ENCODE measurements around the gene CTDSPL2. TPM values are rescaled to one million over a fixed set of nuclear protein-coding genes. Genes with fewer than 3 reads are reported as not detected.
"Not testable (repeated sequence)": the region's sequence is repeated elsewhere in the genome, so short reads cannot be mapped to it uniquely, and the experiment has no call there.

Gene CTDSPL2
- total RNA-seq, 2 donors from 2014 or later, result 32.1 to 33.9 TPM

DNA sequence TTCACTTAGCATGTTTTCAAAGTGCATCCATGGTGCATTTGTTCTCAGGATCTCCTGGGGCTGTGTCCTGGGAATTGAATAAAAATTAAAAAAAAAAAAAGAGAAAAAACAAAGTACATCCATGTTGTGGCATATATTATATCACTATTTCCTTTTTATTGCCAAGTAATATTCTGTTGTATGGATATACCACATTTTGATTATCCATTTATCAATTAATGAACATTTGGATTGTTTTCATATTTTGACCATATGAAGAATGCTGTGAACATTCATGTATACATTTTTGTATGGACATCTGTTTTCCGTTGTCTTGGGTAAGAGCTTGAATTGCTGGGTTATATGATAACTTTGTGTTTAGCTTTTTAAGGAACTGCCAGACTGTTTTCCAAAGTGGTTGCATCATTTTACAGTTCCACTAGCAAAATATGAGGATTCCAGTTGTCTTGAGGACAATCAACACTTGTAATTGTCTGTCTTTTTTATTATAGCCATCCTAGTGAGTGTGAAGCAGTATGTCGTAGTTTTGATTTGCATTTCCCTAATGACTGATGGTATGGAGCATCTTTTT, 44.5 kb downstream of the CTDSPL2 start:
- intact Hi-C loops (cut with DNase I), result no loop called here
- no peak for DNase-seq (ENCODE audit: low spot score)

DNA sequence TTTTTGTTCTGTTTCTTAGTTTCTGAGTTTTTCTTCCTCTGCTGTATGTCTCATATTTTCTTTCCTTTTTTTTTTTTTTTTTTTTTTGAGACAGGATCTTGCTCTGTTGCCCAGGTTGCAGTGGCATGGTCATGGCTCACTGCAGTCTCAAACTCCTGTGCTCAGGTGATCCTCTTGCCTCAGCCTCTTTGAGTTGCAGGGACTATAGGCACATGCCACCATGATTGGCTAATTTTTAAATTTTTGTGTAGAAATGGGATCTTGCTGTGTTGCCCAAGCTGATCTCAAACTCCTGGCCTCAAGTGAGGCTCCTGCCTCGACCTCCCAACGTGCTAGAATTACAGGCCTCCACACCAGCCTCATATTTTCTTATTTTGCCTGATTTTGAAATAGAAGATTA, 51.9 kb downstream of the CTDSPL2 start:
- DNase-seq (ENCODE audit: low spot score), result no peak
- intact Hi-C loops (cut with DNase I), result no loop called here

DNA sequence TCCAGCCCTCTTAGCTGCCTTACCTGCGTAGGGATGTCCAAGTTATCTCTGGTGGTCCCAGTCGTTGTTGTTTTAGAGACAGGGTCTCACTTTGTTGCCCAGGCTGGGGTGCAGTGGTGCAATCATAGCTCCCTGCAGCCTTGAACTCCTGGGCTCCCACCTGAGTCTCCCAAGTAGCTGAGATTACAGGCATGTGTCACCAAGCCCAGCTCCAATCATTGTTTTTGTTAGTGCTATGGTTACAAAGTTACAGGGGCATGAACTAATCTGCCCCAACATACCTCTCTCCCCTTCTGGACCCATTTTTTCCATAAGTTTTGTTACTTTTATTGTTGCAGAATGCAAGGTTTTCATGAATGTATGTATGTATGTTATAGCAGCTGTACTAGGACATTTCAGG, 54.7 kb downstream of the CTDSPL2 start:
- no peak for DNase-seq (ENCODE audit: low spot score)
- intact Hi-C loops (cut with DNase I), result no loop called here

DNA sequence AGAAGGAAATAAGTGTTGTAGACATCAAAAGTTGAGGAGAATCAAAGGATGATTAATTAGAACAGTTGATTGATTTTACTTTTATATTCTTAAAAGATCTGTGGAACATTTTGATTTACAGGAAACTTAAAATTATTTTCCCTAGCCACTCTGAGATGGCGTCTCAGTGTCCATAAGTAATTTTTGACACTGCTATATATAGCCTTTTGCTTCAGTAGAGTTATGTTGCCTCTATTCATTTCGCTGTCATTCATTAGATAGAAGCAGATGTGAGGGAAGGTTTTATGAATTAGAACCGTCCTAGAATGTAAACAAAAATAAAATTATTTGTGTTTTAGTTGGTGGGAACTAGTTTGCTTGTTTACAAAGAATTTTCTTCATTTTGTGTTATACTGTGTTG, 58.5 kb downstream of the CTDSPL2 start:
- no peak for DNase-seq (ENCODE audit: low spot score)

DNA sequence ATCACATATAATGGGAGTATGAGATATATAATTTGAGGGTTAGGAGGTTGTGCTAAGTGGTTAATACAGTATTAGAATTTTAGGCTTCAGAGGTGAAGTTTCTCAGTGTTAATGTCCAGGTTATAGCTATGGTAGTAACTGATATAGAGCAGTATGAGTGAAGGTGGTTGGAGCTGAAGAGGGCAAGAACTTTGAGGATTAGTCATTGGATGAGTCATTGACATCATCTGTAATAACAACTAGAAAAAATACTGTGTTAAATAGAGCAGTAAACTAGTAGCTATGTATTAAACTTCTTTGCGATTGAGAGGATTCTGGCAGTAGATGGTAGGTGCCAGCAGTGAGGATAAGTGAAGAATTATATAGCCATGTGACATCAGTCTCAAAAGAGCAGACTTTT, 62.0 kb downstream of the CTDSPL2 start:
- DNase-seq (ENCODE audit: low spot score), result no peak
- intact Hi-C loops (cut with DNase I), result no loop called here

More for the DNA sequence above, 58.5 kb downstream of the CTDSPL2 start:
- intact Hi-C loops (cut with DNase I), result no loop called here

DNA sequence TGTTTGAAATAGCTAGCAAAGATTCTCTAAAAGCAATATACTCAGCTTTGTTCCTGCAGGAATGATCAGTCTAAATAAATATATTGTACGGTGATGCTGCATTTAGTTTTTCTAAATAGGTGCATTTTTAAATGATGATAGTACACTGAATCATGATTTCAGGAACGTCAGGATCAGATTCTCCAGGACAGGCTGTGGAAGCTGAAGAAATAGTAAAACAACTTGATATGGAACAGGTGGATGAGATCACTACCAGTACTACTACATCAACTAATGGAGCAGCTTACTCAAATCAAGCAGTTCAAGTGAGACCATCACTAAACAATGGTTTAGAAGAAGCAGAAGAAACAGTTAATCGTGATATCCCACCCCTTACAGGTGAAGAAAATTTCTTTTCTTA, 63.2 kb downstream of the CTDSPL2 start:
- intact Hi-C loops (cut with DNase I), result no loop called here
- no peak for DNase-seq (ENCODE audit: low spot score)

DNA sequence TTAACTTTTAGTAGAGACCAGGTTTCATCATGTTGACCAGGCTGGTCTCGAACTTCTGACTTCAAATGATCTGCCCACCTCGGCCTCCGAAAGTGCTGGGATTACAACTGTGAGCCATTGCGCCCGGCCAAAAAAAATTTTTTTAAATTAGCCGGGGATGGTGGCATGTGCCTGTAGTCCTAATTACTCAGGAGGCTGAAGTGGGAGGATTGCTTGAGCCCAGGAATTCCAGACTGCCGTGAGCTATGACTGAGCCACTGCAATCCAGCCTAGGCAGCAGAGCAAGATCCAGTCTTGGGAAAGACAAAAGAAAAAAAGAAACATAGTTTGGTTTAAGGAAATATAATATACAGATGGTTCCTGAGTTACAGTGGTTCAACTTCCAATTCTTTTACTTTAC, 64.6 kb downstream of the CTDSPL2 start:
- no peak for DNase-seq (ENCODE audit: low spot score)

DNA sequence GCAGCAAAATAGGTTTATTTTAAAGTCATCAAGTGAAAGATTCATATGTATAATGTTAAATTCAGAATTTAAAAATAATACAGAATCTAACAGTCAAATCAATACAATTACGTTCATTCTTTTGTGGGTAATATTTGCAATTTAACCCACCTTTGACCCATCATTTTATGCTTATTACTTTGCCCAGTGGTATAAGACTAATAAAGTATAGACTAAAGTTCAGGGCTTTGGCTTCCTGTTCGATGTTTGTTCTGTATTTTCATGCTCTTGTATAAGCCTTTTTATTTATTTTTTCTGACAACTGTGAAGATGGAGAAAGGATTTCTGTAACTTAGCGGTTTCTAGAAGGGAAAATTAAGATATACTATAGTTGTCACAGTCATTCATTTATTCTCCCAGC, 65.2 kb downstream of the CTDSPL2 start:
- intact Hi-C loops (cut with DNase I), result no loop called here
- no peak for DNase-seq (ENCODE audit: low spot score)

More for the DNA sequence above, 64.6 kb downstream of the CTDSPL2 start:
- intact Hi-C loops (cut with DNase I), result no loop called here

DNA sequence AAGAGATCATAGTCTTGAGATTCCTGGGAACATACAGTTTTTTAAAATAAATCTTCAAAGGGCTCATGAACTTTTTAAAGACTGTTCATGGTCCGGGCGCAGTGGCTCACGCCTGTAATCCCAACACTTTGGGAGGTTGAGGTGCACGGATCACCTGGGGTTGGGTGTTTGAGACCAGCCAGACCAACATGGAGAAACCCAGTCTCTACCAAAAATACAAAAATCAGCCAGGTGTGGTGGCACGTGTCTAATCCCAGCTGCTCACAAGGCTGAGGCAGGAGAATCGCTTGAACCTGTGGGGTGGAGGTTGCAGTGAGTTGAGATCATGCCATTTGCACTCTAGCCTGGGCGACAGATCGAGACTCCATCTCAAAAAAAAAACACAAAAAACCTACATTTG, 68.1 kb downstream of the CTDSPL2 start:
- intact Hi-C loops (cut with DNase I), result no loop called here
- DNase-seq (ENCODE audit: low spot score), result no peak

DNA sequence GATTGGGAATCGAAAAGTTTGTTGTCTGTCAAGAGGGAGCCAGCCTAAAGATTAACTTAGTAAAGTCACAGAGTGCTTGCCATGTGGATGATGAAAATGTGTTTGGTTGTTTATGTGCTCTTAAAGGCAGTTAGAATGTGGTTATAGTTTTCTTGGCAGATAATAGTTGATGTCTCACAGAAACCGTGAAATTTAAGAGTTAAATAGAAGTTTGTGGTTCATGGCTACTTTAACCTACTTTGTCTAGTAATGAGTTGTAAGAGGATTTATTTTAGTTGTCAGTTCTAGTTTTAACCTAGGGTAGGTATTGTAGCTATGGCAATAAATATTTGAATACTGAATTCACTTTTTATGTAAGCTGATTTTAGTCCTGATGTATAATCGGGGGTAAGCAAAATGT, 73.1 kb downstream of the CTDSPL2 start:
- intact Hi-C loops (cut with DNase I), result no loop called here
- no peak for DNase-seq (ENCODE audit: low spot score)

DNA sequence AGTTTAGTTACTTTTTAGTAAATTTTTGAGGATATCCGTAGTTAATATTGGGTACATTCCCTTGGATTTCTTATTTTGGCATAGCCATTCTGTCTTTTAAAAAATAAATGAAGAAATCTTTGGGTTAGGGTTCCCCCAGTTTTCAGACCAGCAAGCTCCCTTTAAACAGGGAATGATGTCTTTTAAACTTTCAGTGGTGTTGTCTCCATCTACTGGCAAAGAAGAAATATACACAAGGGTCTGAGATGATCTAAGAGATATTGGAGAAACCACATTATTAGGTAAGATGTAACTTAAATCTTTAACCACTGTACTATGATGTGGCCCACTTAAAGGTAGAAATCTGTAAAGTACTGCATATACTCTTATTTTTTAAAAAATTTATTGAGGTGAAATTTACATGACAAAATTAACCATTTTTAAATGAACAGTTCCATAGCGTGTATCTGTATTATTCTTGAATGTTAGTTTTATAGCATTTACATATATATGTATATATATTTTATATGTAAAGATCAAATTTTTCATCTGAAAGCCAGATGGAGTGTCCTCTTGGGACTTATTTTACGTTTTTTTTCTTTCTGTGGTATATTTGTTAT, 74.4 kb downstream of the CTDSPL2 start:
- DNase-seq (ENCODE audit: low spot score), result no peak
- intact Hi-C loops (cut with DNase I), result no loop called here

DNA sequence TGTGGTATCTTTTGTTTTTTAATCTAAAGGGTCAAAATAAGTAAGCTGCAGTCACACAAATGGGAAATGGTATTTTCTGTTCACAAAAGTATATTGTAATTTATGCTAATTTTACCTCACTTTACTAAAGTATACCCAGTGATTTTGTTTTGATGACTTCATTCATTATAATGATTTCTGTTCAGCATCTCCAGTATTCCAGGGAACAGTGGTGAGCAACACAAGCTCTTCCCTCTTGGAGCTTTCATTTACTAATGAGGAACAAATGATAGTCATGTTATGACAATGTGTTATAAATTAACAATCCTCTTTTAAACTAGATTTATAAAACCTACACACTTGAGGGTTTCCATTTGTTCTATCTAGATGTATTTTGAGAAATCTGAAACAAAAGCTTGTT, 89.0 kb downstream of the CTDSPL2 start:
- intact Hi-C loops (cut with DNase I), result no loop called here
- no peak for DNase-seq (ENCODE audit: low spot score)

DNA sequence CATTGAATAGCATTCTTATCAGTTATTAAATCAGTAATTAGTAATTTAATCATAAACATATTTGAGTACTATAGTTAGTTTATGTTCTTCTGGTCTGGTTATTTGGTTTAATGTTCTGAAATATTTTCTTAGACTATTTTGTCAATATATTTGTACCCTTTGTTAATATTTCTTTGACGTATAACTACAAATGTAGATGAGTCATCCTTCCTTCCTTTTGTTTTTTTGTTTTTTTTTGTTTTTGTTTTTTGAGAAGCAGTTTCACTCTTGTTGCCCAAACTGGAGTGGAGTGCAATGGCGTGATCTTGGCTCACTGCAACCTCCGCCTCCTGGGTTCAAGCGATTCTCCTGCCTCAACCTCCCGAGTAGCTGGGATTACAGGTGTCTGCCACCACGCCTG, 92.1 kb downstream of the CTDSPL2 start:
- intact Hi-C loops (cut with DNase I), result no loop called here
- DNase-seq (ENCODE audit: low spot score), result no peak

DNA sequence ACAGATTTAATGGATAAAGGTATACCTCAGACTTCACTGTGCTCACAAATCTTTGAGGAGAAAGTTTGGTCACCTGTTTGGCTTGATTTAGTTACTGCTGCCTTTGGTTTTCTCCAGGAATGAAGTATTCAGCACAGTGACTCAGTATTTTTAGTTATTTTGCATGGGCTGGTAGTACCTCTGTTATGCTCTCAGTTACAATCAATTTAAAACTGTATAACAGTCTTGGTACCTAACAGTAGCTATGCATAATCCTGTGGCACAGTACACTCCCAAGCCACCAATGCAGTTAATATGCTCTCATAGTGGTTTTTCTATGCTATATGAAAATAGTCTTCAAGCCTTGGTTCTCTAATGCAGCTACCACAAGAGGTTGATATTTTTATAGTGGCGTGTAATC, 97.6 kb downstream of the CTDSPL2 start:
- intact Hi-C loops (cut with DNase I), result no loop called here
- DNase-seq (ENCODE audit: low spot score), result no peak

DNA sequence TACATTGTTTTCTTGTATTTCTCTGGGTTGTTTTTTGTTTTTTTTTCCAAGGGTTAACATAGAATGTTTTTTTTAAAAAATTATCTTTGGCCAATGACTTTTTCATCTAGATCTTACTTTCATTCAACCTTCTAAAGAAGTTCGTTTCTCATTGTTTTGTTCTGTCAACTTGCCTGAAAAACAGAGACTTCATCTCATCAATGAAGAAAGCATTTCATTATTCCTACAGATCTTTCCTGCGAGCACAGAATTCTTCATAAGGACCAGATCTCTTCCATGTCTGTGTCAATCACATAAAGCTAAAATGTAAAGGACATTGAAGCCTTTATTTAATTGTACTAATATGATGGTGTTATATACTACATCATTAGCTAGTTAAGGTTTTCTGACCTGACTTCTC, 99.8 kb downstream of the CTDSPL2 start:
- intact Hi-C loops (cut with DNase I), result no loop called here
- no peak for DNase-seq (ENCODE audit: low spot score)

DNA sequence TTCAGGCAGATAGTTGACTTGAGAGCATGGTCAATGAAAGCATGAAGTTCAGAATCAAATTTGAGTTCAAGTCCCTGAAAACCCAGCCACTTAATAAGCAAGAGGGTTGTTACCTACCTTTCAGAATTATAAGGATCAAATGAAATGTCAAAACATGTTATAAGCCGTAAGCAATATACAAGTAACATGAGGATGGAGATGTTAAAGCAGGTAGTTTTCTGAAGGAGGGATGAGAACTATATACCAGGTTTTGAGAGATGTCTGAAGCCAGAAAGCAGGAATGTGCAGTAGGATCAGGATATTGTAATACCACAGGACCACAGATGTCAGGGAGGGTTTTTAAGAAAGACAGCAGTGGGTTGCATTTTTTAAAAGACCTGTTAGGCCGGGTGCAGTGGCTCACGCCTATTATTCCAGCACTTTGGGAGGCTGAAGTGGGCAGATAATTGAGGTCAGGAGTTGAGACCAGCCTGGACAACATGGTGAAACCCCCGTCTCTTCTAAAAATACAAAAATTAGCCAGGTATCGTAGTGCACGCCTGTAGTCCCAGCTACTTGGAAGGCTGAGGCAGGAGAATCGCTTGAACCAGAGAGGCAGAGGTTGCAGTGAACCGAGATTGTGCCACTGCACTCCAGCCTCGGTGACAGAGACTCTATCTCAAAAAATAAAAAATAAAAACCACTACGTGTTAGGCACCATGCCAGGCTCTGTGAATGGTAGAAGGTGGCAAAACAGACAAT, 102.6 kb downstream of the CTDSPL2 start:
- intact Hi-C loops (cut with DNase I), result no loop called here
- no peak for DNase-seq (ENCODE audit: low spot score)

DNA sequence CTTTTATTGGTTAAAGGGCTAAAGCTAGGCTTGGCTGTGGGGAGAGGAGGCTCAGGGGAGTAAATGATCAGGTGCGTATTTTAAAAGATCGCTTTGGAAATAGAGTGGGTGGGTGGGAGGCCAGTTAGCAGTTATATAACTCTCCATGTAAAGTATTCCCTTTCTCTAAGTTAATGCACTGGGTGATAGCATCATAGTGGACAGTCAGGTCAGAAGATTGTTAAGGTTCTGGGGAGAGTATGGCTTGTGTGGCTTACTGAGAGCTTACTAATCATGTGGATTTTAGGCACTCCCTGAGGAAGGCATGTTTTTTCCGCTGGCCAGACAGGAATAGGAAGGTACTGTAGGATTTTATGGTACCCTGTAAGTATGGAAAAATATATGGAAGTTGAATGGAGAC, 103.2 kb downstream of the CTDSPL2 start:
- intact Hi-C loops (cut with DNase I), result no loop called here
- no peak for DNase-seq (ENCODE audit: low spot score)

DNA sequence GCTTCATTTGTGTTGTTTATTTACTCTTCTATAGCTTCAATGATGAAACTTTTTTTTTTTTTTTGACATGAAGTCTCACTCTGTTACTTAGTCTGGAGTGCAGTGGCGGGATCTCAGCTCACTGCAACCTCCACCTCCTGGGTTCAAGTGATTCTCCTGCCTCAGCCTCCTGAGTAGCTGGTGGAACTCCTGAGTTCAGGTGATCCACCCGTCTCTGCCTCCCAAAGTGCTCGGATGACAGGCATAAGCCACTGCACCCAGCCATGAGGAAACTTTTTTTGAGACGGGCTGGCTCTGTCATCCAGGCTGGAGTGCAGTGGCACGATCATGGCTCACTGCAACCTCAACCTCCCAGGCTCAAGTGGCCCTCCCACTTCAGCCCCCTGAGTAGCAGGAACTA, 104.8 kb downstream of the CTDSPL2 start:
- intact Hi-C loops (cut with DNase I); DNase-seq (ENCODE audit: low spot score): not testable (repeated sequence)

DNA sequence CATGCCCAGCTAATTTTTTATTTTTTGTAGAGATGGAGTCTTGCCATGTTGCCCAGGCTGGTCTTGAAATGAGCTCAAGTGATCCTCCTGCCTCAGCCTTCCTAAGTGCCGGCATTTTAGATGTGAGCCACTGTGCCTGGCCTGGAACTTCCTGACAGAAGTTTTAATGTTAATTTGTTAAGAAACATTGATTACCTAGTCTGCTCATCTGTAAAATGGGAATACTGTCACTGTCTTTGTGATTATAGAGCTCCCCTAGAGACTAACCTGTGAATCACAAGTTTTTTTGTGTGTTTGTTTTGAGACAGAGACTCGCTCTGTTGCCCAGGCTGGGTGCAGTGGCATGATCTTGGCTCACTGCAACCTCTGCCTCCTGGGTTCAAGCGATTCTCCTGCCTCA, 105.3 kb downstream of the CTDSPL2 start:
- DNase-seq (ENCODE audit: low spot score), result no peak
- intact Hi-C loops (cut with DNase I), result no loop called here

DNA sequence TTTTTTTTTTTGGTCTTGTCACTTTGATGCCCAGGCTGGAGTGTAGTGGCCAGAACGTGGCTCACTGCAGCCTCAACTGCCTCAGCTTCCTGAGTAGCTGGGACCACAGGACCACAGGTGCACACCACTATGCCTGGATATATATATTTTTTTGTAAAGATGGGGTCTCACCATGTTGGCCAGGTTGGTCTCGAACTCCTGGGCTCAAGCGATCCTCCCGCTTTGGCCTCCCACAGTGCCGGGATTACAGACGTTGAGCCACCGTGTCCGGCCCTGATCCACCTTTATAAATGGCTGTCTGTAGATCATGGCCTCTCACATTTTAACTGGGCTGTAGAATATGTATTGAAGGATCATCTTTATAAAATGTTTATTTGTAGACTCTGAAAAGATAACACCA, 107.7 kb downstream of the CTDSPL2 start:
- no peak for DNase-seq (ENCODE audit: low spot score)
- intact Hi-C loops (cut with DNase I), result no loop called here
